ENCODE measurements around the gene RALBP1. TPM values are rescaled to one million over a fixed set of nuclear protein-coding genes. Genes with fewer than 3 reads are reported as not detected.

The RALBP1 gene
- polyA plus RNA-seq, 1 donor (not counting 4 experiments of a cell fraction or from before 2014, with no cell fraction given) = 47.6 TPM

DNA sequence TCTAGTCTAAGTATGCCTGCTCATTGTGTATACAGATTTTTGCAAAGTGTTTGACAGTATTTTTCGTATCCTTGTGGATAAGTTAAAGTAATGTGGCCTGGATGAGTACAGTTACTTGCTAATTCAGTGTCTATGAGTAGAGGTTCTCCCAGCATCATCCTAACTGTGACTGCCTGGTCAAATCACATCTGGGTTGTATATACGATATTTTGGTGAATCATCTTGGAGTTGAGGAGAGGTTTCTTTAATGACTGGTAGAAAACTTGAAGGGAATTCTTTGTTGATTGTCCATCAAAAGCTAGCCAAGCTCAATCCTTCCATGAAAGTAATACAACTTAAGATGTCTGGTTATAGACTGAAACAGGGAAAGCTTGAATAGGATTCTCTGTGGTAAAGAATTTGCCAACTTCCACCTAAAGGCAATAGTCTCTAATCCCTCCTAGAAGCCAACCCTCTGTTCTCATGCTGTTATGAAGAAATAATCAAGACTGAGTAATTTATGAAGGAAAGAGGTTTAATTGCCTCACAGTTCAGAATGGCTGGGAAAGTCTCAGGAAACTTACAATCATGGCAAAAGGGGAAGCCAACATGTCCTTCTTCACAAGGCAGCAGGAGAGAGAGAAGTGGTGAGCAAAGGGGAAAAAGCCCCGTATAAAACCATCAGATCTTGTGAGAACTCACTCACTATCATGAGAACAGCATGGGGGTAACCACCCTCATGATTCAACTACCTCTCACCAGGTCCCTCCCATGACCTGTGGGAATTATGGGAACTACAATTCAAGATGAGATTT is 19.4 kb upstream of the RALBP1 start:
- Histone ChIP-seq H3K27me3 (ENCODE audit: control insufficient read depth, extremely low read depth, insufficient read depth, low read length) (no peaks in the 10 kb centered on the region), H3K4me2 (ENCODE audit: control insufficient read depth, extremely low read depth, insufficient read depth, low read depth, low read length) (no peak overlapping the region), H4K20me1 (ENCODE audit: control insufficient read depth, extremely low read depth, insufficient read depth, low read length) (no peaks in the 10 kb centered on the region), H3K4me1 (ENCODE audit: control insufficient read depth, extremely low read depth, insufficient read depth, low read length) (peaks cover 17% of the 10 kb centered on the region), H3K9me3 (ENCODE audit: control insufficient read depth, low read depth, low read length) (no peaks in the 10 kb centered on the region), H3K9me1 (ENCODE audit: control insufficient read depth, extremely low read depth, insufficient read depth, low read length) (no peaks in the 10 kb centered on the region), H3K4me3 (ENCODE audit: control insufficient read depth in 2 of 3, extremely low read depth in 1 of 3, insufficient read depth in 2 of 3, low read depth in 1 of 3, low read length in 3 of 3) (no peak overlapping the region), H3K27ac (ENCODE audit: control insufficient read depth, insufficient read depth, low read length) (no peak overlapping the region), H3K36me3 (ENCODE audit: control insufficient read depth in 2 of 2, extremely low read depth in 1 of 2, insufficient read depth in 2 of 2, low read length in 2 of 2) (no peaks in the 10 kb centered on the region), H3K79me2 (ENCODE audit: control insufficient read depth, insufficient read depth, low read length) (no peaks in the 10 kb centered on the region), H2AFZ (ENCODE audit: control insufficient read depth, low read length) (no peak overlapping the region), H3K9ac (ENCODE audit: control insufficient read depth, extremely low read depth, insufficient read depth, low read length) (no peak overlapping the region)
- no peak for TF ChIP-seq EZH2 (IDR thresholded peaks at IDR 0.05; ENCODE audit: low read length)
- TF ChIP-seq CTCF (optimal IDR thresholded peaks at IDR 0.05 in 1 of 3, IDR thresholded peaks at IDR 0.05 in 1 of 3, conservative IDR thresholded peaks at IDR 0.05 in 1 of 3; ENCODE audit: extremely low read depth in 1 of 3, insufficient read depth in 2 of 3, low read length in 3 of 3) = no peak
- no peak for DNase-seq (ENCODE audit: low read depth, low spot score)
- dilution Hi-C loops (cut with MboI; ENCODE audit: extremely low pct_ligation_motif_present, low sequenced_read_pairs) = no loop called here
- no peak for FAIRE-seq

GRCh38 chr18:9466127-9466526 is 9.2 kb upstream of the RALBP1 start:
- H3K79me2 ChIP-seq (ENCODE audit: control insufficient read depth, insufficient read depth, low read length) = no peaks in the 10 kb centered on the region
- H3K27me3 ChIP-seq (ENCODE audit: control insufficient read depth, extremely low read depth, insufficient read depth, low read length) = no peaks in the 10 kb centered on the region
- H3K4me3 ChIP-seq (ENCODE audit: control insufficient read depth in 2 of 3, extremely low read depth in 1 of 3, insufficient read depth in 2 of 3, low read depth in 1 of 3, low read length in 3 of 3) = no peak overlapping the region
- H2AFZ ChIP-seq (ENCODE audit: control insufficient read depth, low read length) = no peak overlapping the region
- H4K20me1 ChIP-seq (ENCODE audit: control insufficient read depth, extremely low read depth, insufficient read depth, low read length) = no peaks in the 10 kb centered on the region
- no peak for TF ChIP-seq CTCF (optimal IDR thresholded peaks at IDR 0.05 in 1 of 3, IDR thresholded peaks at IDR 0.05 in 1 of 3, conservative IDR thresholded peaks at IDR 0.05 in 1 of 3; ENCODE audit: extremely low read depth in 1 of 3, insufficient read depth in 2 of 3, low read length in 3 of 3)
- TF ChIP-seq EZH2 (IDR thresholded peaks at IDR 0.05; ENCODE audit: low read length) = no peak
- no peak overlapping the region for H3K9ac ChIP-seq (ENCODE audit: control insufficient read depth, extremely low read depth, insufficient read depth, low read length)
- H3K9me3 ChIP-seq (ENCODE audit: control insufficient read depth, low read depth, low read length) = no peaks in the 10 kb centered on the region
- no peak overlapping the region for H3K4me2 ChIP-seq (ENCODE audit: control insufficient read depth, extremely low read depth, insufficient read depth, low read depth, low read length)
- no peaks in the 10 kb centered on the region for H3K36me3 ChIP-seq (ENCODE audit: control insufficient read depth in 2 of 2, extremely low read depth in 1 of 2, insufficient read depth in 2 of 2, low read length in 2 of 2)
- no peaks in the 10 kb centered on the region for H3K4me1 ChIP-seq (ENCODE audit: control insufficient read depth, extremely low read depth, insufficient read depth, low read length)
- FAIRE-seq (no peak), DNase-seq (ENCODE audit: low read depth, low spot score) (no peak)
- dilution Hi-C loops (cut with MboI; ENCODE audit: extremely low pct_ligation_motif_present, low sequenced_read_pairs) = no loop called here
- no peak overlapping the region for H3K27ac ChIP-seq (ENCODE audit: control insufficient read depth, insufficient read depth, low read length)
- no peaks in the 10 kb centered on the region for H3K9me1 ChIP-seq (ENCODE audit: control insufficient read depth, extremely low read depth, insufficient read depth, low read length)
